ENCODE measurements around the gene HMGCS1.
"Not testable (repeated sequence)": the region's sequence is repeated elsewhere in the genome, so short reads cannot be mapped to it uniquely, and the experiment has no call there.

Gene HMGCS1

GRCh38 chr5:43313035-43313853, at the start of gene HMGCS1:
Gene HMGCS1, minus strand, starts transcription at chr5:43313412. Its CDS starts 14,447 bp downstream, at chr5:43298965.
- DNase-seq (ENCODE audit: low read depth): peak; percentile 97

GRCh38 chr5:43358726-43359125, 45.5 kb upstream of the HMGCS1 start:
- DNase-seq (ENCODE audit: low read depth): no peak

- no peak for DNase-seq (ENCODE audit: low read depth)
These were observed 45.1 kb upstream of the HMGCS1 start for GRCh38 chr5:43358301-43358700.

GRCh38 chr5:43357878-43358281, 44.7 kb upstream of the HMGCS1 start:
- no peak for DNase-seq (ENCODE audit: low read depth)

- no peak for DNase-seq (ENCODE audit: low read depth)
These were observed 43.9 kb upstream of the HMGCS1 start for GRCh38 chr5:43357067-43357466.

- DNase-seq (ENCODE audit: low read depth): no peak
These were observed 41.6 kb upstream of the HMGCS1 start for GRCh38 chr5:43354774-43355173.

GRCh38 chr5:43353668-43354067, 40.5 kb upstream of the HMGCS1 start:
- no peak for DNase-seq (ENCODE audit: low read depth)

- no peak for DNase-seq (ENCODE audit: low read depth)
These were observed 39.7 kb upstream of the HMGCS1 start for GRCh38 chr5:43352915-43353314.

- no peak for DNase-seq (ENCODE audit: low read depth)
These were observed 38.9 kb upstream of the HMGCS1 start for GRCh38 chr5:43352131-43352530.

GRCh38 chr5:43348861-43349363, 35.7 kb upstream of the HMGCS1 start:
- no peak for DNase-seq (ENCODE audit: low read depth)

- DNase-seq (ENCODE audit: low read depth): no peak
These were observed 35.0 kb upstream of the HMGCS1 start for GRCh38 chr5:43348207-43348606.

- no peak for DNase-seq (ENCODE audit: low read depth)
These were observed 25.6 kb upstream of the HMGCS1 start for GRCh38 chr5:43338862-43339261.

GRCh38 chr5:43336159-43336558, 22.9 kb upstream of the HMGCS1 start:
- DNase-seq (ENCODE audit: low read depth): no peak

GRCh38 chr5:43335681-43336080, 22.5 kb upstream of the HMGCS1 start:
- DNase-seq (ENCODE audit: low read depth): no peak

- DNase-seq (ENCODE audit: low read depth): no peak
These were observed 19.2 kb upstream of the HMGCS1 start for GRCh38 chr5:43332401-43332800.

- not testable (repeated sequence) for DNase-seq (ENCODE audit: low read depth)
These were observed 12.4 kb upstream of the HMGCS1 start for GRCh38 chr5:43325624-43326023.

GRCh38 chr5:43323488-43323887, 10.3 kb upstream of the HMGCS1 start:
- not testable (repeated sequence) for DNase-seq (ENCODE audit: low read depth)

- DNase-seq (ENCODE audit: low read depth): no peak
These were observed 7.6 kb upstream of the HMGCS1 start for GRCh38 chr5:43320846-43321245.

- DNase-seq (ENCODE audit: low read depth): no peak
These were observed 3.2 kb upstream of the HMGCS1 start for GRCh38 chr5:43316421-43316820.

GRCh38 chr5:43315682-43316081, 2.5 kb upstream of the HMGCS1 start:
- DNase-seq (ENCODE audit: low read depth): peak; percentile 14

GRCh38 chr5:43315263-43315662, 2.1 kb upstream of the HMGCS1 start:
- DNase-seq (ENCODE audit: low read depth): peak; percentile 8

- DNase-seq (ENCODE audit: low read depth): no peak
These were observed 1.5 kb upstream of the HMGCS1 start for GRCh38 chr5:43314724-43315123.

- no peak for DNase-seq (ENCODE audit: low read depth)
These were observed 744 bp upstream of the HMGCS1 start for GRCh38 chr5:43313854-43314457.

- DNase-seq (ENCODE audit: low read depth): no peak
These were observed 545 bp downstream of the HMGCS1 start for GRCh38 chr5:43312699-43313034.
